Measurements from ENCODE around the gene NAP1L2.

- no peak for TF ChIP-seq POLR2A (IDR thresholded peaks at IDR 0.05; ENCODE audit: low read depth, low read length)
- TF ChIP-seq CTCF (IDR thresholded peaks at IDR 0.05; ENCODE audit: extremely low read depth in 1 of 2, insufficient read depth in 1 of 2, low read depth in 1 of 2, low read length in 2 of 2) = no peak
- TF ChIP-seq JUN (IDR thresholded peaks at IDR 0.05; ENCODE audit: borderline replicate concordance, insufficient read depth, insufficient read length, low read depth) = no peak
- TF ChIP-seq MYC (IDR thresholded peaks at IDR 0.05; ENCODE audit: low read depth, low read length) = no peak
- TF ChIP-seq POLR2AphosphoS5 (IDR thresholded peaks at IDR 0.05; ENCODE audit: insufficient read depth, low read depth, low read length) = no peak
Measured at GRCh38 chrX:73182502-73183114, 32.0 kb downstream of the NAP1L2 start.
